Neuronal stem cell (in vitro differentiated cells): ENCODE measurements around the gene RNF175.

ENCODE experiments used
- DNase-seq: peaks from one replicate; pipeline ENCODE4 v3.0.0-alpha.2; 2013; ENCODE audit warnings: low spot score
- H2AFZ ChIP-seq: one replicate; pipeline ENCODE4 v1.6.1; 2013; ENCODE audit warnings: mild to moderate bottlenecking, low read length, inconsistent platforms
- H2AK5ac ChIP-seq: 2 replicates; pipeline ENCODE4 v1.6.1; 2013; ENCODE audit warnings: low read depth, mild to moderate bottlenecking, inconsistent platforms, low read length, moderate library complexity, mixed read lengths
- H2BK120ac ChIP-seq: 2 replicates; pipeline ENCODE4 v1.6.1; 2013; ENCODE audit warnings: low read depth, mild to moderate bottlenecking, inconsistent platforms, low read length, moderate library complexity, mixed read lengths
- H2BK12ac ChIP-seq: one replicate; pipeline ENCODE4 v1.6.1; 2013; ENCODE audit warnings: low read length, inconsistent platforms
- H2BK15ac ChIP-seq: 2 replicates; pipeline ENCODE4 v1.6.1; 2013; ENCODE audit warnings: mild to moderate bottlenecking, low read length, inconsistent platforms, mixed read lengths
- H2BK5ac ChIP-seq: one replicate; pipeline ENCODE4 v1.6.1; 2013; ENCODE audit warnings: inconsistent platforms, mild to moderate bottlenecking, low read length, moderate library complexity
- H3K14ac ChIP-seq: one replicate; pipeline ENCODE4 v1.6.1; 2013; ENCODE audit warnings: low read length, inconsistent platforms
- H3K18ac ChIP-seq: 2 replicates; pipeline ENCODE4 v1.6.1; 2013; ENCODE audit warnings: low read length, inconsistent platforms
- H3K23ac ChIP-seq: 2 replicates; pipeline ENCODE4 v1.6.1; 2013; ENCODE audit warnings: low read depth, mild to moderate bottlenecking, mixed read lengths, low read length, inconsistent platforms; ENCODE audit not compliant: poor library complexity
- H3K27ac ChIP-seq: replicated peaks from 3 replicates; pipeline ENCODE4 v1.5.1; 2013; ENCODE audit warnings: low read length, inconsistent platforms
- H3K27me3 ChIP-seq, 3 experiments: 2 replicates each; pipeline ENCODE4 v1.6.1; 2013; ENCODE audit warnings: low read length in 3 of 3, mild to moderate bottlenecking in 2 of 3, inconsistent platforms in 1 of 3, low read depth in 1 of 3, mixed read lengths in 1 of 3, moderate library complexity in 1 of 3; ENCODE audit not compliant: control insufficient read depth in 3 of 3, insufficient read depth in 3 of 3
- H3K36me3 ChIP-seq, 2 donors: replicated peaks in 1 of 2; 2 replicates each; pipeline ENCODE4 v1.6.1; 2013; ENCODE audit warnings: low read length in 2 of 2; ENCODE audit not compliant: control insufficient read depth in 2 of 2, insufficient read depth in 2 of 2
- H3K4ac ChIP-seq: 2 replicates; pipeline ENCODE4 v1.6.1; 2013; ENCODE audit warnings: inconsistent platforms, mild to moderate bottlenecking, low read length, moderate library complexity
- H3K4me1 ChIP-seq, 2 donors: 1 replicate in 1 of 2; 2 replicates in 1 of 2; pipeline ENCODE4 v1.6.1; 2013; ENCODE audit warnings: low read length in 2 of 2, low read depth in 1 of 2; ENCODE audit not compliant: control insufficient read depth in 2 of 2, insufficient read depth in 1 of 2
- H3K4me2 ChIP-seq: one replicate; pipeline ENCODE4 v1.6.1; 2013; ENCODE audit warnings: mild to moderate bottlenecking, low read length, inconsistent platforms; ENCODE audit not compliant: insufficient read depth, poor library complexity, severe bottlenecking
- H3K4me3 ChIP-seq, 2 donors: 2 replicates each; pipeline ENCODE4 v1.5.1; 2013; ENCODE audit warnings: low read length in 2 of 2, mild to moderate bottlenecking in 2 of 2, inconsistent platforms in 1 of 2, moderate library complexity in 1 of 2
- H3K79me1 ChIP-seq: one replicate; pipeline ENCODE4 v1.6.1; 2013; ENCODE audit warnings: low read depth, mild to moderate bottlenecking, inconsistent platforms, low read length, moderate library complexity
- H3K9ac ChIP-seq: one replicate; pipeline ENCODE4 v1.6.1; 2013; ENCODE audit warnings: mild to moderate bottlenecking, low read depth, low read length, inconsistent platforms; ENCODE audit not compliant: poor library complexity
- H3K9me3 ChIP-seq, 2 donors: replicated peaks in 1 of 2; 2 replicates each; pipeline versions ENCODE3 to v1.6.1; 2013; ENCODE audit warnings: low read length in 2 of 2, mild to moderate bottlenecking in 2 of 2, inconsistent platforms in 1 of 2, low read depth in 1 of 2, mixed read lengths in 1 of 2, moderate library complexity in 1 of 2; ENCODE audit not compliant: control insufficient read depth in 2 of 2, insufficient read depth in 1 of 2
- H4K8ac ChIP-seq: one replicate; pipeline ENCODE4 v1.6.1; 2013; ENCODE audit warnings: low read depth, mild to moderate bottlenecking, inconsistent platforms, low read length, moderate library complexity
- H4K91ac ChIP-seq: one replicate; pipeline ENCODE4 v1.6.1; 2013; ENCODE audit warnings: low read length, low read depth, mild to moderate bottlenecking, inconsistent platforms; ENCODE audit not compliant: poor library complexity
- WGBS, 2 donors: extraction: QIAGEN DNeasy Blood & Tissue Kit; methylation state at CpG; one replicate each; pipeline ENCODE4 v1.1.7; 2013; ENCODE audit warnings: missing lambda C conversion rate in 2 of 2, mixed read lengths in 1 of 2; ENCODE audit not compliant: insufficient read length in 2 of 2, insufficient replicate concordance in 1 of 2; ENCODE audit errors: extremely low coverage in 2 of 2; 5-methylcytosine and 5-hydroxymethylcytosine counted together

The RNF175 gene

GRCh38 chr4:153741541-153741940 lies 18.3 kb downstream of the RNF175 start:
- Histone ChIP-seq H4K91ac (no peak overlapping the region), H2AK5ac (no peak overlapping the region), H2BK120ac (no peak overlapping the region), H4K8ac (no peak overlapping the region), H3K4me3 (no peak overlapping the region), H3K18ac (no peak overlapping the region), H3K27me3 (no peaks in the 10 kb centered on the region), H3K23ac (no peak overlapping the region), H3K4me1 (no peaks in the 10 kb centered on the region), H2BK15ac (no peak overlapping the region), H3K14ac (no peak overlapping the region), H3K4me2 (no peak overlapping the region), H3K79me1 (peaks cover 1% of the 10 kb centered on the region), H3K4ac (no peak overlapping the region), H3K9me3 (peaks cover 5 to 23% of the 10 kb centered on the region in 2 donors), H3K9ac (no peak overlapping the region), H3K36me3 (peaks cover 17 to 23% of the 10 kb centered on the region in 2 donors), H2AFZ (no peak overlapping the region), H2BK5ac (no peak overlapping the region), H3K27ac (no peak overlapping the region), H2BK12ac (no peak overlapping the region)
- WGBS, 2 donors = no CpG with 5 or more reads among the region's 2 CpGs
- DNase-seq = no peak

- Histone ChIP-seq H3K23ac (no peak overlapping the region), H3K4me3 (no peak overlapping the region)
These were observed 23.8 kb downstream of the RNF175 start for GRCh38 chr4:153735906-153736461.

GRCh38 chr4:153733751-153734448 lies 25.9 kb downstream of the RNF175 start:
- Histone ChIP-seq H3K79me1 (no peaks in the 10 kb centered on the region), H3K9ac (no peak overlapping the region), H3K4ac (no peak overlapping the region), H2BK12ac (no peak overlapping the region), H3K9me3 (peaks cover 0 to 6% of the 10 kb centered on the region in 2 donors), H2BK5ac (no peak overlapping the region), H3K4me2 (no peak overlapping the region), H3K18ac (no peak overlapping the region), H4K8ac (no peak overlapping the region), H3K23ac (no peak overlapping the region), H3K14ac (no peak overlapping the region), H4K91ac (no peak overlapping the region), H3K36me3 (no peaks in the 10 kb centered on the region), H3K4me1 (no peaks in the 10 kb centered on the region), H2BK120ac (no peak overlapping the region), H3K4me3 (no peak overlapping the region), H3K27me3 (no peaks in the 10 kb centered on the region), H3K27ac (no peak overlapping the region), H2BK15ac (no peak overlapping the region), H2AFZ (no peak overlapping the region), H2AK5ac (no peak overlapping the region)
- no peak for DNase-seq
- no CpG with 5 or more reads among the region's 4 CpGs for WGBS, 2 donors

More at GRCh38 chr4:153735906-153736461, 23.8 kb downstream of the RNF175 start:
- Histone ChIP-seq H2AK5ac (no peak overlapping the region), H3K9ac (no peak overlapping the region), H4K8ac (no peak overlapping the region), H2BK15ac (no peak overlapping the region), H3K18ac (no peak overlapping the region), H3K36me3 (peaks cover 0 to 2% of the 10 kb centered on the region in 2 donors), H3K79me1 (no peaks in the 10 kb centered on the region), H2AFZ (no peak overlapping the region), H3K4ac (no peak overlapping the region), H3K4me1 (no peaks in the 10 kb centered on the region), H2BK5ac (no peak overlapping the region), H3K4me2 (no peak overlapping the region), H3K14ac (no peak overlapping the region), H3K27me3 (no peaks in the 10 kb centered on the region), H3K27ac (no peak overlapping the region), H2BK120ac (no peak overlapping the region), H2BK12ac (no peak overlapping the region), H4K91ac (no peak overlapping the region), H3K9me3 (peaks cover 2 to 18% of the 10 kb centered on the region in 2 donors)
- no peak for DNase-seq

- Histone ChIP-seq H3K18ac (no peak overlapping the region), H3K9ac (no peak overlapping the region), H3K27me3 (no peaks in the 10 kb centered on the region), H3K36me3 (peaks cover 0 to 2% of the 10 kb centered on the region in 2 donors), H3K23ac (no peak overlapping the region), H3K14ac (no peak overlapping the region), H4K91ac (no peak overlapping the region), H3K4ac (no peak overlapping the region), H2AFZ (no peak overlapping the region), H2AK5ac (no peak overlapping the region), H3K27ac (no peak overlapping the region), H3K4me1 (no peaks in the 10 kb centered on the region), H2BK5ac (no peak overlapping the region), H3K9me3 (no peaks in the 10 kb centered on the region), H2BK15ac (no peak overlapping the region), H4K8ac (no peak overlapping the region), H3K4me3 (no peak overlapping the region), H3K79me1 (no peaks in the 10 kb centered on the region), H2BK12ac (no peak overlapping the region), H2BK120ac (no peak overlapping the region), H3K4me2 (no peak overlapping the region)
- DNase-seq = no peak
- WGBS, 2 donors = no CpG with 5 or more reads among the region's 3 CpGs
These were observed 28.6 kb downstream of the RNF175 start for GRCh38 chr4:153731239-153731638.
